H1 (cell line): ENCODE results near the gene CA10. TPM values are rescaled to one million over a fixed set of nuclear protein-coding genes. Genes with fewer than 3 reads are reported as not detected.

ENCODE experiments used
- CTCF ChIA-PET: fragments of 300-600 bp; sonication (Branson Sonifier 250); formaldehyde crosslinking; loops from one replicate; lab custom pipeline; 2021; ENCODE audit not compliant: partially characterized antibody; lab: Charles Lee
- POLR2A ChIA-PET: fragments of 300-600 bp; sonication (Branson Sonifier 250); formaldehyde crosslinking; loops from one replicate; lab custom pipeline; 2021; ENCODE audit warnings: inconsistent platforms; ENCODE audit not compliant: partially characterized antibody; lab: Charles Lee
- DNase-seq, 2 experiments: peaks; one replicate each; pipeline versions ENCODE4 v3.0.0 to v3.0.0-alpha.2; 2010 to 2022; ENCODE audit warnings: low spot score in 2 of 2, low read depth in 1 of 2, mixed read lengths in 1 of 2
- FAIRE-seq: peaks from 2 replicates; lab custom pipeline; 2011; peaks lifted over from hg19 to GRCh38; lab: Jason Lieb, UNC
- H2AFZ ChIP-seq: 2 replicates; pipeline ENCODE4 v1.8.1; 2012; ENCODE audit warnings: low read length, inconsistent platforms
- H2AK5ac ChIP-seq: 2 replicates; pipeline ENCODE4 v1.6.1; 2013; ENCODE audit warnings: low read depth, low read length
- H2BK120ac ChIP-seq: replicated peaks from 2 replicates; pipeline ENCODE3; 2013; ENCODE audit warnings: low read depth, low read length, inconsistent platforms
- H2BK12ac ChIP-seq: 2 replicates; pipeline ENCODE4 v1.6.1; 2013; ENCODE audit warnings: low read depth, low read length
- H2BK15ac ChIP-seq: 2 replicates; pipeline ENCODE4 v1.6.1; 2013; ENCODE audit warnings: low read length
- H2BK20ac ChIP-seq: 2 replicates; pipeline ENCODE4 v1.6.1; 2013; ENCODE audit warnings: low read length
- H2BK5ac ChIP-seq: 2 replicates; pipeline ENCODE4 v1.6.1; 2013; ENCODE audit warnings: low read depth, low read length
- H3K14ac ChIP-seq: 2 replicates; pipeline ENCODE4 v1.6.1; 2013; ENCODE audit warnings: inconsistent platforms; ENCODE audit not compliant: insufficient read length
- H3K18ac ChIP-seq: 2 replicates; pipeline ENCODE4 v1.6.1; 2013; ENCODE audit warnings: low read length; ENCODE audit errors: extremely low read depth
- H3K23ac ChIP-seq: 2 replicates; pipeline ENCODE4 v1.6.1; 2013; ENCODE audit warnings: inconsistent platforms; ENCODE audit not compliant: insufficient read length
- H3K23me2 ChIP-seq: 2 replicates; pipeline ENCODE4 v1.6.1; 2013; ENCODE audit warnings: low read depth, low read length
- H3K27ac ChIP-seq: 2 replicates; pipeline ENCODE4 v1.6.1; 2011; ENCODE audit warnings: low read depth, low read length, inconsistent platforms
- H3K27me3 ChIP-seq, 4 experiments: replicated peaks in 1 of 4; 1 replicate in 1 of 4; 2 replicates in 3 of 4; pipeline versions ENCODE4 v1.6.1 to v1.8.1; 2011 to 2013; ENCODE audit warnings: low read length in 3 of 4, mild to moderate bottlenecking in 3 of 4, inconsistent platforms in 2 of 4, mixed read lengths in 2 of 4, moderate library complexity in 1 of 4; ENCODE audit not compliant: control insufficient read depth in 3 of 4, insufficient read depth in 3 of 4; ENCODE audit errors: extremely low read depth in 1 of 4
- H3K36me3 ChIP-seq, 4 experiments: 2 replicates each; pipeline versions ENCODE4 v1.6.1 to v1.8.1; 2011 to 2013; ENCODE audit warnings: mild to moderate bottlenecking in 4 of 4, low read length in 3 of 4, moderate library complexity in 2 of 4, control low read depth in 1 of 4, inconsistent platforms in 1 of 4; ENCODE audit not compliant: insufficient read depth in 4 of 4, control insufficient read depth in 2 of 4
- H3K4ac ChIP-seq: replicated peaks from 2 replicates; pipeline ENCODE3; 2013; ENCODE audit warnings: low read length, low read depth, mixed read lengths, inconsistent platforms; ENCODE audit not compliant: insufficient read length
- H3K4me1 ChIP-seq, 4 experiments: replicated peaks in 1 of 4; 1 replicate in 1 of 4; 2 replicates in 3 of 4; pipeline versions ENCODE4 v1.6.1 to v1.8.1; 2011 to 2013; ENCODE audit warnings: low read length in 3 of 4, inconsistent platforms in 2 of 4, mixed read lengths in 1 of 4; ENCODE audit not compliant: insufficient read depth in 4 of 4, control insufficient read depth in 3 of 4
- H3K4me2 ChIP-seq, 2 experiments: 2 replicates each; pipeline versions ENCODE4 v1.6.1 to v1.8.1; 2011 to 2013; ENCODE audit warnings: low read depth in 2 of 2, low read length in 2 of 2, control low read depth in 1 of 2, inconsistent platforms in 1 of 2, mild to moderate bottlenecking in 1 of 2; ENCODE audit not compliant: insufficient read depth in 1 of 2
- H3K4me3 ChIP-seq, 4 experiments: fragments of 200-600, 300-600 bp in 1 of 4; sonication (generic), shearing (Covaris generic), sonication (Bioruptor Twin) in 1 of 4; 2 replicates each; pipeline versions ENCODE4 v1.5.1 to v1.8.1; 2011 to 2016; ENCODE audit warnings: low read length in 4 of 4, low read depth in 3 of 4, control low read depth in 2 of 4, inconsistent platforms in 2 of 4, mild to moderate bottlenecking in 2 of 4, mixed read lengths in 1 of 4, moderate library complexity in 1 of 4; ENCODE audit not compliant: insufficient read depth in 2 of 4; ENCODE audit errors: extremely low read depth in 1 of 4
- H3K56ac ChIP-seq: replicated peaks from 2 replicates; pipeline ENCODE3; 2013; ENCODE audit warnings: low read depth, mild to moderate bottlenecking, mixed read lengths, low read length, inconsistent platforms; ENCODE audit not compliant: insufficient read length
- H3K79me1 ChIP-seq: 2 replicates; pipeline ENCODE4 v1.6.1; 2013; ENCODE audit warnings: low read depth, low read length, control low read depth
- H3K79me2 ChIP-seq, 2 experiments: 2 replicates each; pipeline versions ENCODE4 v1.6.1 to v1.8.1; 2012 to 2013; ENCODE audit warnings: low read length in 2 of 2, mild to moderate bottlenecking in 2 of 2, inconsistent platforms in 1 of 2; ENCODE audit not compliant: insufficient read depth in 2 of 2, control insufficient read depth in 1 of 2
- H3K9ac ChIP-seq, 4 experiments: replicated peaks in 1 of 4; 1 replicate in 1 of 4; 2 replicates in 3 of 4; pipeline versions ENCODE4 v1.6.1 to v1.8.1; 2011 to 2013; ENCODE audit warnings: low read depth in 3 of 4, low read length in 3 of 4, control low read depth in 2 of 4, mild to moderate bottlenecking in 2 of 4, moderate library complexity in 2 of 4, inconsistent platforms in 1 of 4; ENCODE audit errors: extremely low read depth in 1 of 4
- H3K9me3 ChIP-seq, 2 experiments: 2 replicates each; pipeline versions ENCODE4 v1.6.1 to v1.8.1; 2012 to 2013; ENCODE audit warnings: mild to moderate bottlenecking in 2 of 2, moderate library complexity in 2 of 2, control low read depth in 1 of 2, inconsistent platforms in 1 of 2, low read depth in 1 of 2, low read length in 1 of 2, mixed read lengths in 1 of 2; ENCODE audit not compliant: insufficient read depth in 2 of 2
- H4K20me1 ChIP-seq, 2 experiments: replicated peaks in 1 of 2; 2 replicates each; pipeline versions ENCODE3 to v1.8.1; 2011 to 2013; ENCODE audit warnings: inconsistent platforms in 2 of 2, low read length in 2 of 2, mild to moderate bottlenecking in 1 of 2; ENCODE audit not compliant: insufficient read depth in 2 of 2, control insufficient read depth in 1 of 2
- H4K5ac ChIP-seq: 2 replicates; pipeline ENCODE4 v1.6.1; 2013; ENCODE audit warnings: low read length, low read depth, mixed read lengths, inconsistent platforms; ENCODE audit not compliant: insufficient read length
- H4K8ac ChIP-seq: 2 replicates; pipeline ENCODE4 v1.8.0; 2013; ENCODE audit warnings: mild to moderate bottlenecking, moderate library complexity, low read length, inconsistent platforms; ENCODE audit not compliant: insufficient read depth; ENCODE audit errors: extremely low read depth
- H4K91ac ChIP-seq: replicated peaks from 2 replicates; pipeline ENCODE3; 2013; ENCODE audit warnings: low read length, mixed read lengths, inconsistent platforms; ENCODE audit not compliant: insufficient read length
- BACH1 ChIP-seq: IDR thresholded peaks from 2 replicates; pipeline ENCODE4 v1.6.1; 2012; ENCODE audit warnings: low read length, improper control_type of control experiment
- CBX5 ChIP-seq: fragments of 300-800, 300-1000 bp; sonication (generic); IDR thresholded peaks from 2 replicates; pipeline ENCODE4 v1.7.1; 2016; ENCODE audit warnings: antibody characterized with exemption, low read length, low read depth
- CTCF ChIP-seq, 3 experiments: IDR thresholded peaks; 1 replicate in 2 of 3; 2 replicates in 1 of 3; pipeline versions ENCODE4 v1.5.1 to v1.6.1; 2011; ENCODE audit warnings: low read length in 3 of 3, mild to moderate bottlenecking in 3 of 3, inconsistent platforms in 2 of 3, low read depth in 1 of 3, moderate library complexity in 1 of 3; ENCODE audit not compliant: insufficient read depth in 1 of 3; ENCODE audit errors: control extremely low read depth in 1 of 3
- GTF2F1 ChIP-seq: IDR thresholded peaks from 2 replicates; pipeline ENCODE4 v1.6.1; 2012; ENCODE audit warnings: low read depth, low read length, improper control_type of control experiment, borderline replicate concordance
- HDAC2 ChIP-seq, 2 experiments: fragments of 300-600 bp in 1 of 2; sonication (generic) in 1 of 2; IDR thresholded peaks; 2 replicates each; pipeline ENCODE4 v1.6.1; 2011 to 2012; ENCODE audit warnings: low read depth in 2 of 2, low read length in 2 of 2, mild to moderate bottlenecking in 2 of 2, moderate library complexity in 2 of 2, borderline replicate concordance in 1 of 2, inconsistent platforms in 1 of 2
- HDAC6 ChIP-seq: IDR thresholded peaks from one replicate; pipeline ENCODE4 v1.7.1; 2012; ENCODE audit warnings: low read depth, mild to moderate bottlenecking, inconsistent platforms, low read length, moderate library complexity
- JUND ChIP-seq: IDR thresholded peaks from 2 replicates; pipeline ENCODE4 v1.6.1; 2011; ENCODE audit warnings: mild to moderate bottlenecking, improper control_type of control experiment, low read length
- RAD21 ChIP-seq, 2 experiments: IDR thresholded peaks in 1 of 2; conservative IDR thresholded peaks in 1 of 2; 2 replicates each; pipeline ENCODE4 v1.6.1; 2011; ENCODE audit warnings: low read depth in 2 of 2, low read length in 2 of 2, improper control_type of control experiment in 1 of 2, inconsistent platforms in 1 of 2, mild to moderate bottlenecking in 1 of 2, moderate library complexity in 1 of 2
- SAP30 ChIP-seq: fragments of 300-600 bp; sonication (generic); IDR thresholded peaks from 2 replicates; pipeline ENCODE4 v1.7.1; 2012; ENCODE audit warnings: low read length, moderate library complexity, mild to moderate bottlenecking, inconsistent platforms; ENCODE audit not compliant: insufficient read depth, insufficient replicate concordance
- TEAD4 ChIP-seq: IDR thresholded peaks from 2 replicates; pipeline ENCODE4 v1.6.1; 2012; ENCODE audit warnings: low read depth, low read length, inconsistent platforms, mixed read lengths
- WGBS, 2 experiments: shearing (Covaris generic) in 1 of 2; methylation state at CpG; one replicate each; pipeline versions ENCODE4 v1.1.6 to v1.1.7; 2013 to 2015; ENCODE audit warnings: low lambda C conversion rate in 2 of 2, mixed read lengths in 2 of 2, inconsistent platforms in 1 of 2, low coverage in 1 of 2, missing lambda C conversion rate in 1 of 2; ENCODE audit not compliant: insufficient replicate concordance in 2 of 2, insufficient coverage in 1 of 2, insufficient read length in 1 of 2; ENCODE audit errors: extremely low coverage in 1 of 2, missing lambda C conversion rate in 1 of 2; 5-methylcytosine and 5-hydroxymethylcytosine counted together
- polyA plus RNA-seq, 7 experiments: library from polyadenylated mRNA; depleted of rRNA in 3 of 7; stranded (reverse) in 5 of 7; unstranded in 2 of 7; fragments of >200 nt in 5 of 7; fragments of 200-250 nt in 2 of 7; gene quantifications; 1 replicate in 5 of 7; 2 replicates in 1 of 7; 4 replicates in 1 of 7; pipeline versions ENCODE4 v1.2.1 to v1.2.3, GENCODE V29; 2011 to 2013; ENCODE audit warnings: missing spikeins in 2 of 7, mixed read lengths in 2 of 7
- total RNA-seq: library from RNA; stranded (reverse); fragmentation: NEBNext Ultra II Directional; extraction: Animal tissue kit (Norgen Biotek cat#: 25700); gene quantifications from 2 replicates; pipeline ENCODE4 v1.2.1, GENCODE V29; 2021

Gene CA10
- total and polyA plus RNA-seq, 2 of the 8 experiments (the other 6 are each of a cell fraction or from before 2014, with no cell fraction given) = 0.60 to 0.63 TPM

- H4K91ac ChIP-seq = no peak overlapping the region
- TF ChIP-seq HDAC6 (no peak), RAD21 (IDR thresholded peaks at IDR 0.05 in 1 of 2, conservative IDR thresholded peaks at IDR 0.05 in 1 of 2; ENCODE audit: low read depth in 2 of 2, low read length in 2 of 2) (peak; percentile 46 to 52; a peak in 3 of 4 replicates), JUND (no peak), SAP30 (no peak), GTF2F1 (no peak), HDAC2 (IDR thresholded peaks at IDR 0.05; ENCODE audit: borderline replicate concordance in 1 of 2, low read depth in 2 of 2, low read length in 2 of 2) (peak in 1 of 2 experiments; percentile 57; a peak in 1 of 4 replicates), TEAD4 (no peak), BACH1 (no peak), CTCF (IDR thresholded peaks at IDR 0.05; ENCODE audit: control extremely low read depth in 1 of 3, insufficient read depth in 1 of 3, low read depth in 1 of 3, low read length in 3 of 3) (peak in 2 of 3 experiments; percentile 26 to 56; a peak in 2 of 4 replicates), CBX5 (no peak)
Observed at GRCh38 chr17:51857052-51857597, 301.4 kb downstream of the CA10 start.

More at GRCh38 chr17:51857052-51857597, 301.4 kb downstream of the CA10 start:
- no peaks in the 10 kb centered on the region for H3K9me3 ChIP-seq
- no peak overlapping the region for H2BK20ac ChIP-seq
- CTCF ChIA-PET = interaction anchor here (0.6 to 2.6 kb wide), 11 partner anchors 11 to 450 kb away, joined by 3 to 18 read pairs (median 3); no protein-coding TSS in a partner anchor
- H3K56ac ChIP-seq = no peak overlapping the region
- no peaks in the 10 kb centered on the region for H3K4me1 ChIP-seq
- no peak overlapping the region for H2BK5ac ChIP-seq
- no peak overlapping the region for H4K8ac ChIP-seq
- POLR2A ChIA-PET = no interaction called here
- H3K9ac ChIP-seq = no peak overlapping the region
- H3K4me2 ChIP-seq = no peak overlapping the region
- no peak overlapping the region for H2BK12ac ChIP-seq
- no peak overlapping the region for H2BK120ac ChIP-seq
- no peak overlapping the region for H3K23ac ChIP-seq
- no peak overlapping the region for H3K4me3 ChIP-seq
- no peak overlapping the region for H3K27ac ChIP-seq
- WGBS, 2 experiments = 87% methylated on average over 6 of the region's 6 CpGs; no CpG with 5 or more reads in 1 of the 2 experiments
- H2BK15ac ChIP-seq = no peak overlapping the region
- no peak overlapping the region for H3K14ac ChIP-seq
- H4K20me1 ChIP-seq = no peaks in the 10 kb centered on the region
- FAIRE-seq (peak; percentile 70), DNase-seq (no peak)
- no peaks in the 10 kb centered on the region for H3K79me2 ChIP-seq
- H3K79me1 ChIP-seq = no peaks in the 10 kb centered on the region
- H3K27me3 ChIP-seq = no peaks in the 10 kb centered on the region
- no peak overlapping the region for H2AFZ ChIP-seq
- H3K23me2 ChIP-seq = no peaks in the 10 kb centered on the region
- no peaks in the 10 kb centered on the region for H3K36me3 ChIP-seq
- no peak overlapping the region for H3K4ac ChIP-seq
- H3K18ac ChIP-seq = no peak overlapping the region
- no peak overlapping the region for H2AK5ac ChIP-seq
- H4K5ac ChIP-seq = no peak overlapping the region
